GM23248 (cell line): ENCODE data around the gene UTRN. TPM values are rescaled to one million over a fixed set of nuclear protein-coding genes. Genes with fewer than 3 reads are reported as not detected.

ENCODE experiments used
- DNase-seq: peaks from one replicate; pipeline ENCODE4 v3.0.0-alpha.2; 2015
- H2AFZ ChIP-seq: fragments of 200-600 bp; sonication (generic); 2 replicates; pipeline ENCODE4 v1.6.1; 2016; ENCODE audit warnings: antibody characterized with exemption
- H3F3A ChIP-seq: fragments of 200-600 bp; sonication (generic); 2 replicates; pipeline ENCODE4 v1.6.1; 2016; ENCODE audit warnings: mild to moderate bottlenecking, antibody characterized with exemption, mixed run types; ENCODE audit not compliant: insufficient read depth
- H3K27ac ChIP-seq: fragments of 200-600 bp; sonication (generic); 2 replicates; pipeline ENCODE4 v1.5.1; 2016; ENCODE audit warnings: mild to moderate bottlenecking
- H3K27me3 ChIP-seq: fragments of 200-600 bp; sonication (generic); replicated peaks from 2 replicates; pipeline ENCODE4 v1.6.1; 2016; ENCODE audit warnings: mild to moderate bottlenecking; ENCODE audit not compliant: insufficient read depth
- H3K36me3 ChIP-seq: fragments of 200-600 bp; sonication (generic); 2 replicates; pipeline ENCODE4 v1.6.1; 2016; ENCODE audit warnings: low read depth, mild to moderate bottlenecking
- H3K4me1 ChIP-seq: fragments of 200-600 bp; sonication (generic); 2 replicates; pipeline ENCODE4 v1.6.1; 2016; ENCODE audit warnings: mild to moderate bottlenecking; ENCODE audit not compliant: insufficient read depth
- H3K4me2 ChIP-seq: fragments of 200-600 bp; sonication (generic); one replicate; pipeline ENCODE4 v1.6.1; 2016; ENCODE audit warnings: mild to moderate bottlenecking; ENCODE audit not compliant: unreplicated experiment
- H3K4me3 ChIP-seq: fragments of 200-600 bp; sonication (generic); 2 replicates; pipeline ENCODE4 v1.5.1; 2016; ENCODE audit warnings: mild to moderate bottlenecking
- H3K79me2 ChIP-seq: fragments of 200-600 bp; sonication (generic); 2 replicates; pipeline ENCODE4 v1.6.1; 2016; ENCODE audit warnings: mild to moderate bottlenecking; ENCODE audit not compliant: insufficient read depth
- H3K9ac ChIP-seq: fragments of 200-600 bp; sonication (generic); 2 replicates; pipeline ENCODE4 v1.6.1; 2016; ENCODE audit warnings: mild to moderate bottlenecking
- H3K9me2 ChIP-seq: fragments of 200-600 bp; sonication (generic); 2 replicates; pipeline ENCODE4 v1.6.1; 2016; ENCODE audit warnings: mixed run types, mild to moderate bottlenecking, moderate library complexity; ENCODE audit not compliant: insufficient read depth
- H3K9me3 ChIP-seq: fragments of 200-600 bp; sonication (generic); one replicate; pipeline ENCODE4 v1.6.1; 2017; ENCODE audit warnings: low read depth
- H4K20me1 ChIP-seq: fragments of 200-600 bp; sonication (generic); 2 replicates; pipeline ENCODE4 v1.6.0; 2016; ENCODE audit not compliant: insufficient read depth
- EZH2 ChIP-seq: fragments of 200-600 bp; sonication (generic); IDR thresholded peaks from 2 replicates; pipeline ENCODE4 v1.6.1; 2018; ENCODE audit warnings: antibody characterized with exemption, mild to moderate bottlenecking; ENCODE audit not compliant: insufficient read depth, poor library complexity, severe bottlenecking
- EZH2phosphoT487 ChIP-seq: fragments of 200-600 bp; sonication (generic); IDR thresholded peaks from 2 replicates; pipeline ENCODE4 v1.6.1; 2018; ENCODE audit warnings: antibody characterized with exemption, moderate library complexity, mild to moderate bottlenecking, low read depth; ENCODE audit not compliant: insufficient read depth
- WGBS, 2 experiments: methylation state at CpG; one replicate each; pipeline ENCODE4 v1.1.6; 2015 to 2017; ENCODE audit warnings: low lambda C conversion rate in 2 of 2, low coverage in 1 of 2; ENCODE audit errors: missing lambda C conversion rate in 2 of 2; 5-methylcytosine and 5-hydroxymethylcytosine counted together
- in situ Hi-C: fragments of 300-500 bp; cut with MboI; formaldehyde crosslinking; loops from 2 replicates; pipeline ENCODE4 v1.15.0; 2020
- polyA plus RNA-seq: library from polyadenylated mRNA; unstranded; fragments of >200 nt; fragmentation: Nextera tagmentation; extraction: Ambion mirVana; gene quantifications from 2 replicates; pipeline ENCODE4 v1.2.1, GENCODE V29; 2016
- total RNA-seq: library from RNA; depleted of rRNA; stranded (reverse); fragments of >200 nt; shearing (Covaris generic); gene quantifications from 2 replicates; pipeline ENCODE4 v1.2.3, GENCODE V29; 2014

Gene UTRN
- total and polyA plus RNA-seq, 2 experiments from 2014 or later: 49.4 to 103 TPM

DNA sequence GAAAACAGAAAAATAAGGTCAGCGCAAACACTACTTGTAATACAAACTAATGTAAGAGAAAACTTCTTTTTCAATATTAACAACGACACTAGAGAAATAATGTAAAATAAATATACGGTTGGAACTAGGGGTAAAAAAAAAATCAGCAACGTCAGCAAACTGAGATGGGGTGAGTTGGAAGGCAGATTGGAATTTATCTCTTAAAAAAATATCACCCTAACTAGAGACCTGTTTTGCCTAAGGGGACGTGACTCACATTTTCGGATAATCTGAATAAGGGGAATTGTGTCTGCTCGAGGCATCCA is 705 bp upstream of the UTRN start:
- H3K27ac ChIP-seq: peak overlapping the region; percentile 88
- in situ Hi-C loops: no loop called here
- peaks cover 50% of the 10 kb centered on the region for H3K79me2 ChIP-seq
- no peaks in the 10 kb centered on the region for H3K9me2 ChIP-seq
- peak overlapping the region; percentile 83 for H2AFZ ChIP-seq
- no peaks in the 10 kb centered on the region for H3K27me3 ChIP-seq
- TF ChIP-seq EZH2: no peak
- no peak for TF ChIP-seq EZH2phosphoT487
- H3K4me2 ChIP-seq: peak overlapping the region; percentile 91
- H3K4me3 ChIP-seq: peak overlapping the region; percentile 93
- no peaks in the 10 kb centered on the region for H3K9me3 ChIP-seq
- no peak for DNase-seq
- 1 to 3% methylated on average over 7 of the region's 7 CpGs for WGBS, 2 experiments
- no peaks in the 10 kb centered on the region for H4K20me1 ChIP-seq
- H3K4me1 ChIP-seq: peaks cover 14% of the 10 kb centered on the region
- peaks cover 26% of the 10 kb centered on the region for H3F3A ChIP-seq
- no peaks in the 10 kb centered on the region for H3K36me3 ChIP-seq
- H3K9ac ChIP-seq: peak overlapping the region; percentile 93

DNA sequence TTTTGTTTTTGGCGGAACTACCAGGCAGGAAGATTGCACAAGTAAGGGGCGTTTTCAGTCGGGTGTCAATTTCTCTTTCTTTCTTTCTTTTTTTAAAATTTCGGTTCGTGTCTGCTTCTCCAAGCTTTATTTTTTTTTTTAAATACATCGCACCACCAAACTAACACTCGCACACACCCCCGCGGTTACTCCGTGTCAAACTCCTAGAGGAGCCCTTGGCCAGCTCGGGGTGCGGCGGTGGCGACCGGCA is 338 bp downstream of the UTRN start:
- DNase-seq: no peak
- H4K20me1 ChIP-seq: no peaks in the 10 kb centered on the region
- H3K36me3 ChIP-seq: no peaks in the 10 kb centered on the region
- H3F3A ChIP-seq: peaks cover 26% of the 10 kb centered on the region
- peaks cover 14% of the 10 kb centered on the region for H3K4me1 ChIP-seq
- in situ Hi-C loops: no loop called here
- no peaks in the 10 kb centered on the region for H3K9me2 ChIP-seq
- peak overlapping the region; percentile 93 for H3K9ac ChIP-seq
- H3K9me3 ChIP-seq: no peaks in the 10 kb centered on the region
- peaks cover 61% of the 10 kb centered on the region for H3K79me2 ChIP-seq
- no peak for TF ChIP-seq EZH2phosphoT487
- TF ChIP-seq EZH2: no peak
- 1 to 2% methylated on average over 15 of the region's 15 CpGs for WGBS, 2 experiments
- H3K4me3 ChIP-seq: peak overlapping the region; percentile 93
- peak overlapping the region; percentile 83 for H2AFZ ChIP-seq
- H3K27ac ChIP-seq: peak overlapping the region; percentile 88
- H3K4me2 ChIP-seq: peak overlapping the region; percentile 91
- no peaks in the 10 kb centered on the region for H3K27me3 ChIP-seq

DNA sequence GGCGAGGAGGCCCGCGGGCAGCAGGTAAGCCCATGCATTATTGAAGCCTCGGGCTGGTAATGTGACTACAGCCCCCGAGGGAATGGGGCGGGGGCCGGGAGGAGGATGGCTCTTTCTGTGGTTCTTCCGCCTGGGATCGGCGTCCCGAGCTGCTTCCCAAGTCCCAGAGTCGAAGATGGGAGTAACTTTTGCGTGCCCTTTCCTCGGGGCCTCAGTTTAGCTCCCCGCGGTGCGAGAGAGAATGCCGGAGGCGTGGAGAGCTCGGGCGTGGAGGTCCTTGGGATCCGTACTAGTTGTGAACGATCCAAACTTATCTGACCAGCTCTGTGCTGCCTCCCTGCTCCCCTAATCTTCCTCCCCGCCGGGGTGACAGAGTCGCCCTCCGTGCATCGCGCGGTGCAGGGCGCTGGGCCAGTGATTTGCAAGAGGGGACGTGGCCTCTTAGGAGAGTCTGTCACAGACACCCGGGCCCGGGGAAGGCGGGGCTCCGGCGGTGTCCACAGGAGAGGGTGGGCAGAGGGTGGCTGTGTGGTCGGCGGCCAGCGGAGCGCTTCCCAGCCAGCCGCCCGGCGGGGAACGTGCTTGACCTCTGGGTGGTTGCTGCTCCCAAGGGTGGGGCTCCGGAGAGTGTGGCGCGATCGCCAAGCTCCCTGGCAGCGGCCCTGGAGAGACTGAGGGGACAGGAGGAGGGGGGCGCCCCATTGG is 815 bp downstream of the UTRN start:
- Histone ChIP-seq H3K4me2 (peak overlapping the region; percentile 91), H3K79me2 (peaks cover 66% of the 10 kb centered on the region), H3F3A (peaks cover 26% of the 10 kb centered on the region), H3K4me1 (peaks cover 14% of the 10 kb centered on the region), H3K27me3 (no peaks in the 10 kb centered on the region), H3K4me3 (peak overlapping the region; percentile 93), H3K9ac (peak overlapping the region; percentile 93), H3K27ac (peak overlapping the region; percentile 88), H3K9me2 (no peaks in the 10 kb centered on the region), H3K9me3 (no peaks in the 10 kb centered on the region), H2AFZ (peak overlapping the region; percentile 83), H3K36me3 (no peaks in the 10 kb centered on the region), H4K20me1 (no peaks in the 10 kb centered on the region)
- in situ Hi-C loops: no loop called here
- TF ChIP-seq EZH2: no peak
- TF ChIP-seq EZH2phosphoT487: no peak
- WGBS, 2 experiments: 1% methylated on average over 44 to 49 of the region's 51 CpGs
- DNase-seq: peak; percentile 74

DNA sequence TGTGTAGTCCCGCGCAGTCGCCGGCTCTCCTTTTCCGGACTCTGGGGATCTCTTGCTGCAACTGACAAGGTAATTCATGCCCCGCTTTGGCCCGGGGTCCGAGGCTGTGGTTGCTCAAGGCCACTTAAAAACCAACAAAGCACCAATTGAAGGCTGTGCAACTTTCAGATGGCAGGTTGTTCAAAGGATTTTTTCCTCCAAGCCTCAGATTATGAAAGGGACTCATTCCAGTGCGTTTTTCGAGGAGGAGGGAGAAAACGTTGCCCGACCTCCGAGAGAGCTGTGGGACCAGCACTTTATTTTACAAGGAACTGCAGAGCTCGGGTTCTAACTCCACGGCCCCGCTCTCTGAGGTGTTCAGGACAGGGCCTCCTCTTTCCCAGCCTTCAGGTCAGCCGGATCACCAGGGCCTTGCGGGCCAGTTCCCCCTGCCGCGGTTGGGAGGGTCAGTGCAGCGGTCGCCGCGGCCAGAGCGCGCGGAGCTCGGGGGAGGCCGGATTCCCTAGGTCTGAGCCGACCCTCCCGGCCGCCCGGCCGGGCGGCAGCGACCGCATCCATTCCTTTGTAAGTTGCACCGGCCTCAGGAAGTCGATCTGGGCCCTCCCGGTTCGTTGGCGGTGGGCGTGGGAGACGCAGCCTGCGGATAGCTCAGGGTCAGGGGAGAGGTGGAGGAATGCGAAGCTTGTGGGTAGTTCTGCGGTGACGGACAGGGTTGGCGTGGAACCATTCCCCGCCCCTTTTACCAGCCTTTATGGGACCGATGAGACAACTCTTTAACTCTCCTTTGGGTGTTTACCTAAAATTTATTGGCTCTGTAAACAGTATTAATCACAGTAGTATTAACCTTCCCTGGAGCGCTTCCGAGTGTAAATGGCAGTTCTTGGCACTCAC is 1.6 kb downstream of the UTRN start:
- Histone ChIP-seq H3K9me3 (no peaks in the 10 kb centered on the region), H3K9me2 (no peaks in the 10 kb centered on the region), H3K4me3 (peak overlapping the region; percentile 93), H3K4me1 (peaks cover 14% of the 10 kb centered on the region), H3K27ac (peak overlapping the region; percentile 88), H3F3A (peaks cover 26% of the 10 kb centered on the region), H3K79me2 (peaks cover 74% of the 10 kb centered on the region), H2AFZ (peak overlapping the region; percentile 83), H3K27me3 (no peaks in the 10 kb centered on the region), H4K20me1 (no peaks in the 10 kb centered on the region), H3K36me3 (peaks cover 3% of the 10 kb centered on the region; the same call in 1 of the 2 replicates), H3K4me2 (peak overlapping the region; percentile 91), H3K9ac (peak overlapping the region; percentile 93)
- TF ChIP-seq EZH2phosphoT487 (no peak), EZH2 (no peak)
- in situ Hi-C loops: no loop called here
- 1 to 2% methylated on average over 48 to 53 of the region's 53 CpGs for WGBS, 2 experiments
- peak; percentile 86 for DNase-seq
